ENCODE data around the gene CNKSR1.

CNKSR1 gene

DNA sequence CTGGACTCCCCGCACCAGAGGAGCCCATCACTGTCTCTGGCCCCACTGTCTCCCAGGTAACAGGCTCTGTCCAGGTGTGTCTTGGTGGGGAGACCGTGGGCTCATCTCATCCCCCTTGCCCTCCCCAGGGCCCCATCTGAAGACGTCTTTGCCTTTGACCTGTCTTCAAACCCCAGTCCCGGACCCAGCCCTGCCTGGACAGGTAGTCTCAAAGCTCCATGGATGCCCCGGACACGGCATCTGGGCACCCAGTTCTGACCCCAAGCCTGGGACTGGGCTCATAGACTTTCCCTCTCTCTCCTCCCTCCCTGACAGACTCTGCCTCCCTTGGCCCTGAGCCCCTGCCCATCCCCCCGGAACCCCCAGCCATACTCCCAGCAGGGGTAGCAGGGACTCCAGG lies 6.8 kb downstream of the CNKSR1 start:
- no peak for DNase-seq (ENCODE audit: low read depth)

- no peak for DNase-seq (ENCODE audit: low read depth)
These were observed 7.6 kb downstream of the CNKSR1 start for GRCh38 chr1:26184883-26185282.

DNA sequence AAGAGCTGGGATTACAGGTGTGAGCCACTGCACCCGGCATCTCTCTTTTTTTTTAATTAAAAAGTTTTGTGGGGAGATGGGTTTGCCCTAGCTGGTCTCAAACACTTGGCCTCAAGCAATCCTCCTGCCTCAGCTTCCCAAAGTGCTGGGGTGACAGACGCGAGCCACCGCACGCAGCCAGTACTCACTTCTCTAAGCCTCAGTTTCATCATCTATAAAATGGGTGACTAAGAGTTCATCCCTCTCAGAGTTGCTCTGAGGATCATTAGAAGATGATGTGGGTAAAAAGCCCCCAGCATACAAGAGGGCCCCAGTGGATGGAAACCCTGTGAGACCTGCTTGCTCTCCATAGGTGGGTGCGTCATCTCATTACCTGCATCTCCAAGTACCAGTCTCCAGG lies 10.6 kb downstream of the CNKSR1 start:
- DNase-seq (ENCODE audit: low read depth), result no peak

GRCh38 chr1:26188477-26188876 lies 11.2 kb downstream of the CNKSR1 start:
- DNase-seq (ENCODE audit: low read depth), result no peak

DNA sequence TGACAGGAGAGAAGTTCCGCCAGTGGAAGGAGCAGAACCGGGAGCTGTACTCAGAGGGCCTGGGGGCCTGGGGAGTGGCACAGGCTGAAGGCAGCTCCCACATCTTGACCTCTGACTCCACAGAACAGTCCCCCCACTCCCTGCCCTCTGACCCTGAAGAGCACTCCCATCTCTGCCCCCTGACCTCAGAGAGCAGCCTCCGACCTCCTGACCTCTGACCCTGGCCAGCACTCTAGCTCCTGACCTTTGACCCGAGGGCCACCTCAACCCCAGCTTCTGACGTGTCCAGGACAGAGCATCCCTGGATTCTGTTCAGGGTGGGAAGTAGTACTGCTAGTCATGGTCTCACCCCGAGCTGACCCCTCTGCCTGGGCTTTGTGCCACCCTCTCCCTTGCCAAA lies 12.0 kb downstream of the CNKSR1 start:
- no peak for DNase-seq (ENCODE audit: low read depth)

DNA sequence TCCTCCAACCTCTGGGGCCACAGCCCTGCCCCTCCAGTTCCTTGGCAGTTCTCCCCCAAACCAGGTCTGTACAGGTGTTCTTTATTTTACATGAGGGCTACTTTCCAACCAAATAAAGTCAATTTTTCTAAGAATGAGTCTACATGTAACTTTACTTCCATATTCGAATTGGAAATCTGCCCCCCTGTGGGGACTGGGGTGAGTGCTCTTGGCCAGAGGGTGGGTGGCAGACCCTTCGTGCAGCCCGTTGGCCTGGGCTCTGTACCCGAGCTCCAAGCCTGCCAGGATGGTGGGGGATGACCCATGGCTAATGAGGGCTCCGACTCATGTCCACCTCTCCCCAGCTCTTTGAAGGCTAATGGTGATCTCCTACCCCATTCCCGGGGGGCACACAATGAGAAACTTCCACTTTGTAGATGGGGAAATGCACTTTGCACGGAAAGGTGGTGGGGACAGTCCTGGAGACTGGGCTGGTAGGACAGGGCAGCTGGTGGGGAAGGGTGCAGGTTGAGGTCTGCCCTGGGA lies 12.5 kb downstream of the CNKSR1 start:
- DNase-seq (ENCODE audit: low read depth), result no peak

DNA sequence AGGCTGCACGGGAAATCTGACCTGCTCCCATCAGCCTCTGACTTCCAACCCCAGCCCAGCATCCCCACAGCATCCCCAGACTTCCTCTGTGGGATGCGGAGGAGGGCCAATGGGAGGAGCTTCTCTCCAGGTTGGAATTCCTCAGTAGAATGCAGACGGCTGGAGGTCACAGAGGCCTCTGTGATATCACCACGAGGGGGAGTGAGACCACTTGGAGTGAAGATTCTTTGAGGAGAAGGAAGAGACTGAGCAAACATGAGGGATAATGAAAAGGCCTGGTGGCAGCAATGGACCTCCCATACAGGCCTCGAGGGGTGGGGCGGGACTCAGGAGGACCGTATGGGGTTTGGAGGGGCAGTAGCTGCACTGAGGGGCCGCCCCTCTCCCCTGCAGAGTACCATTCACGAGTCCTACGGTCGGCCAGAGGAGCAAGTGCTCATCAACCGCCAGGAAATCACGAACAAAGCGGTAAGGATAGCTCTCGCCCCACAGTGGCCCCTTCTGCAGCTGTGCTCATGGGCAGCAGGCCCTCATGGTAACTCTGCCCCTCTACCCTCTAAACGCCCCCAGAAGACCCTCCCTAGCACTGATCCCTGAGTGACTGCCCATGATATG lies 13.2 kb downstream of the CNKSR1 start, which contains the start of gene CATSPER4:
TSS of gene CATSPER4 (plus strand) at position 230 of the 615 bp plus-strand sequence. CDS start at position 256, 26 bp downstream.
- no peak for DNase-seq (ENCODE audit: low read depth)

- no peak for DNase-seq (ENCODE audit: low read depth)
These were observed 14.4 kb downstream of the CNKSR1 start for GRCh38 chr1:26191739-26192138.

- no peak for DNase-seq (ENCODE audit: low read depth)
These were observed 18.5 kb downstream of the CNKSR1 start for GRCh38 chr1:26195805-26196204.

DNA sequence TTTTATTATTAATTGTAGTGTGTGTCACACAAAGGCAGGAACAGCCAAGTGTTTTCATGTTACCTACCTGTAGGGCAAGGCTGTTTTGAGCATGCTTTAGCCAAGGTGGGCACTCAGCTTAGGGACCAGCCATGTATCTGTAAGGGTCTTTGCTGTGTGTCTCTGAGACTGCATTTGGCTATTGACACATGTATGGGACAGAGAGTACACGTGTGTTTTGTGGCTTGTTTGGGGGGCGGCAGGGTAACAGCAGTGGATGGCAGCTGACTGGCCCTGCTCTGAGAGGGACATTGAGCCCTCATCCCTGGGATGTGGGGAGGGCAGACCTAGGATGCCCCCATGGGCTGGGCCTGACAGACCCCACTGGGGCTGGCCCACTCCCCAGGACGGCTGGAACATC lies 20.0 kb downstream of the CNKSR1 start:
- no peak for DNase-seq (ENCODE audit: low read depth)

DNA sequence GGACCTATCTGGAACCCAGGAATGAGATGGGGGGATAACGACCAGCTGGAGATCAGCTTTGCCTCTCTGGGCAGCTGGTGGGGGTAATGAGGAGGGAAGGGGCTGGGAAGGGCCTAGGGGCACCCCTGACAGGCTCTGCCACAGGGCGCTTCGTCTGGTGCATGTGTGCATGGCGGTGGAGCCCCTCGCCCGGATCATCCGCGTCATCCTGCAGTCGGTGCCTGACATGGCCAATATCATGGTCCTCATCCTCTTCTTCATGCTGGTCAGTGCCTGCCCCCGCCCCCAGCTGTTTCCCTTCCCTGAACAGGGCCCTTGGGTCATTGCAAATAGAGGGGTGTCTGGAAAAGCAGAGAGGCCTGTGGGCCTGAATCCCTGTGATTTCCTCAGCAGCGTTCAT lies 20.5 kb downstream of the CNKSR1 start:
- no peak for DNase-seq (ENCODE audit: low read depth)

- DNase-seq (ENCODE audit: low read depth), result no peak
These were observed 23.1 kb downstream of the CNKSR1 start for GRCh38 chr1:26200413-26200812.

- DNase-seq (ENCODE audit: low read depth), result no peak
These were observed 26.5 kb downstream of the CNKSR1 start for GRCh38 chr1:26203642-26204318.

- DNase-seq (ENCODE audit: low read depth), result no peak
These were observed 33.0 kb downstream of the CNKSR1 start for GRCh38 chr1:26210147-26210870.

DNA sequence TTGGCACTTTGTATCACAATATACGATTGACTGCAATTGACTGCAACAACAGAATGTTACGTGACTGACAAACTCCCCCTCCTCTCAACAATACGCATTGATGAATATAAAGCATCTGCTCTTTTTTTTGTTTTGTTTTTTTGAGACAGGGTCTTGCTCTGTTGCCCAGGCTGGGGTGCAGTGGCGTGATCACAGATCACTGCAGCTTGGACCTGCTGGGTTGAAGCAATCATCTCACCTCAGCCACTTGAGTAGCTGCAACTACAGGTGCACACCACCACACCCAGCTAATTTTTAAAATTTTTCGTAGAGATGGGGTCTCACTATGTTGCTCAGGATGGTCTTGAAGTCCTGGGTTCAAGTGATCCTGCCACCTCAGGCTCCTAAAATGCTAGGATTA lies 35.4 kb downstream of the CNKSR1 start:
- DNase-seq (ENCODE audit: low read depth), result no peak

- no peak for DNase-seq (ENCODE audit: low read depth)
These were observed 36.1 kb downstream of the CNKSR1 start for GRCh38 chr1:26213335-26213905.

DNA sequence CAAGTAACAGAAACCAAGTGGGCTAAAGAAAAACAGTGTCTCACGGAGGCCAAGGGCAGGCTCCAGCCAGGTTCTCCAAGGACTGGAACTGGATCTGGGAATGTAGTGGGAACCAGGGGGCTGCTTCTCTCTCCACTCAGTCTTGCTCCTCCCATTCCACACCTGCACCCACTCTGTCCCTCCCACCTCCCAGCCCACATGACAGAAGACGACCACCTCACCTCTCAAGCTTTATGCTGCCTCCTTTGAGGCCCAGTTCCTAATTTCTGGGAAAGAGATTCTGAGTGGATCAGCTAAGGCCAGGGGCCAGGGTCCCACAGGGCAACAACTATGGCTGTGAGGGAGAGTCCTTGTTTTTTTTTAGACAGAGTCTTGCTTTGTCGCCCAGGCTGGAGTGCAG lies 38.0 kb downstream of the CNKSR1 start:
- DNase-seq (ENCODE audit: low read depth), result no peak

GRCh38 chr1:26218906-26219494 lies 41.7 kb downstream of the CNKSR1 start:
- no peak for DNase-seq (ENCODE audit: low read depth)

DNA sequence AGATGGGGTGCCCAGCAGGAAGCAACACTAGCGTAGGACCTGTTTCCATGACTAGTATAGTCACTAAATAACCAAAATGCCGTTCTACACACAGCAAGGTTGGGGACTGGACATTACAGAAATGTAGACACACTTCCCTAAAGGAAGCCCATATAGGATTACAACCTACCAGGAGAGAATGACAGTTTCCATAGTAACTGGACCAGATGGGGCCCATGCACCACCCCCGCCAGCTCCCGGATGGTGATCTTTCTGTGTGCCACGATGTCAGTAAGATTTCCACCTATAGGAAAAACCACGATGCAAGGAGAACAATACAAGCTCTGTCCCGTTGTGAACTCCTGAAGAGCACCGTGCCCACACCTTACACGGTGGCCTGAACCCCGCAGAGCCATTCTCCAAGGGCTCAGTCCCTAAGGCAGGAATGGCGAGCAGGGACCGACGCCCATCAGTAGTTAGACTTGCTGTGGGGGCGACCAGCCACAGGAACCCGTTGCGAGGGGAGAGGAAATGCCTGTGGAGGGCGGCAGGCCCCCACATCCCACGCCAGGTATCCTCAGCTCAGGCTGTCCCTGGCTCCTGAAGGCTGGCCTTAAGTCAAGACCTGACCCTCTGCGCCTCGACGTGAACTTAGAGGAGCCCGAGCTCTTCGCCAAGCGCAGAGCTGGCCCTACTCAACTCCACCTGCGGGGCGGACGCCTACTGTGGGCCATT lies 43.1 kb downstream of the CNKSR1 start:
- no peak for DNase-seq (ENCODE audit: low read depth)

DNA sequence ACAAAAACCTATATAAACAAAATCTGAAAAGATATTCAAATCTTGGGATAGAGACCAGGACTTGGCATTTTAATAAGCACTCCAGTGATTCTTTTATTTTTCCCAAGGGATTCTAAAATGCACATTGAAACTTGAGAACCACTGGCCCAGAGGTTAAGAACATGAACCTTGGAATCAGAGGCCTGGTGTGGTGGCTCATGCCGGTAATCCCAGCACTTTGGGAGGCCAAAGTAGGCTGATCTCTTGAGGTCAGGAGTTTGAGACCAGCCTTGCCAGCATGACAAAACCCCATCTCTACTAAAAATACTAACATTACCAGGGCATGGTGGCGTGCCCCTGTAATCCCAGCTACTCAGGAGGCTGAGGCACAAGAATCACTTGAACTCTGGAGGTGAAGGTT lies 43.8 kb downstream of the CNKSR1 start:
- no peak for DNase-seq (ENCODE audit: low read depth)

DNA sequence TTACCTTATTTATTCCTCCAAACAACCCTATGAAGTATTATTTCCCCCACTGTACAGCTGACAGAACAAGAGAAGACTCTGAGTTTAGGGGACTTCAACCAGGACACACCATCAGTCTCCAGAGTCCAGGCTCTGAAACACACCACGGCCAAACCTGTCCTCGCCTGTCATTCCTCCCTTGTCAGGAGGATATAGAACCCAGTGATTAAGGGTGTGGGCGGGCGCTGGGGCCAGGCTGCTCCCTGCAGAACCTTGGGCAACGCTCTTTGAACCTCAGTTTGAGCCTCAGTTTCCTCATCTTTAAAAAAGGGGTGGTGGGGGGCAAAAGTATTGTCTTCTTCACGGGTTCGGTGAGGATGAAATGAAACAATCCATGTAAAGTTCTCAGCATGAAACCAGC lies 47.3 kb downstream of the CNKSR1 start:
- DNase-seq (ENCODE audit: low read depth), result no peak

Measured in T follicular helper cell (primary cell).